ENCODE measurements around the gene TUBB4A. TPM values are rescaled to one million over a fixed set of nuclear protein-coding genes. Genes with fewer than 3 reads are reported as not detected.
"Not testable (repeated sequence)": the region's sequence is repeated elsewhere in the genome, so short reads cannot be mapped to it uniquely, and the experiment has no call there.

TUBB4A gene
- total RNA-seq, result 1.2 and 4.4 TPM in 2 replicates
- polyA plus RNA-seq, result 7.3 and 7.9 TPM in 2 replicates

DNA sequence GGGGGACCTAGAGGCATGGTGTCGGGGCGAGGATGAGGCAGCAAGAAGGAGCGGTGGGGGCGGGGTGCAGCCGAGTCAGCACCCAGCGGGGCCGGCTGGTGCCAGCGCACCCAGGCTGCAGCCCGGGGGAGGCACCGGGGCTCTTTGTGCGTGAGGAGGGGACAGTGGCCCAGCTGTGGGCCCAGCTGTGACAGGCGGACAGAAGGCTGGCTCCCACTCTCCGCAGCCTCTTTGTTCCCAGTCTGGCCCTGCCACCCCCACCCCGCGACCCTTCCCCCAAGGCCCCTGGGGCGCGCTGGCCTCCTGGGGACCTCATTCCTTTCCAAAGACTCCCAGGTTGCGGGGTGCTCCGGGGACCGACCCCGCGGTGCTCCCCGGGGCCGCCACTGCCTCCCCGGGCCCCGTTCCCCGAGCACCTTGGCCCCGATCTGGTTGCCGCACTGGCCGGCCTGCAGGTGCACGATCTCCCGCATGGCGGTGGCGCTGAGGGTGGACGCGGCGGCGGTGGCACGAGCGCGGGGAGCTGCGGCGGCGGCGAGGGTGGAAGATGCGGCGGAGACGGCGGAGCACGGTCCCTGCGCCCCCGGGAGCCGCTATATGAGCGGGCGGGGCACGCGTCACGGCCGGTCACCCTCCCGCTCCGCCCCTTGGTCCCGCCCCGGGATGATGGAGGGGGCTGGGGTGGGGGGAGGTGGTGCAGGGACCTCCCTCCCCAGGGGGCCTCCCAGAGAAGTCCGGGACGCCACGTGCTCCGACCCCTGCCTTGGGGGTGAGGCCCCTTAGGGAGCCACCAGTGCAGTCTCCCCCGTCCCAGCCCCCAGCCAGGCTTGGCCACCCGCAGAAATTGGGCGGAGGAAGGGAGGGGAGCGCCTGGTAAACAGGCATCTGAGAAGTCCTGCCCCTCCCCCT is at the start of gene TUBB4A:
Gene TUBB4A (minus strand): TSS at position 570 of the 909 bp plus-strand sequence. CDS start 97 bp downstream, at position 473.
- peak within 1 kb of the TSS; percentile 95 for H3K4me2 ChIP-seq

DNA sequence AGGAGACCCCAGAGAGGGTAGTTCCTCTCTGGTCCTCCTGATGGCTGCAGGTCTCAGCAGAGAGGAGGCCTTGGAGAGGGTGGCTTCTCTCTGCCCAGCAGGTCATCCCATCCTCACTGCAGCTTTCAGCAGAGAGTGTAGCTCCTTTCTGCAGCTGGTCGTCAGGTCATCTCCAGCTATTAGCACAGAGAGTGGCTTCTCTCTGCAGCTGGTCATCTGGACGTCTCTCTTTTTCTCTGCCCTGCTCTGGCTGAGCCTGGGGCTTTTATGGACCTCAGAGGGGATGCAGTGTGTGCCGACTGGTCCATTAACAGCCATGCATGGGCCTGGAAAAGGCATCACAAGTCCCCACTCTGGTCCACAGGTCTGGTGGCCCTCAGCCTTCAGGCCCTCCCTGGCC is 49.0 kb upstream of the TUBB4A start:
- H2AFZ ChIP-seq, result no peak overlapping the region
- DNase-seq (ENCODE audit: low spot score), result no peak
- TF ChIP-seq, protein P1, sequence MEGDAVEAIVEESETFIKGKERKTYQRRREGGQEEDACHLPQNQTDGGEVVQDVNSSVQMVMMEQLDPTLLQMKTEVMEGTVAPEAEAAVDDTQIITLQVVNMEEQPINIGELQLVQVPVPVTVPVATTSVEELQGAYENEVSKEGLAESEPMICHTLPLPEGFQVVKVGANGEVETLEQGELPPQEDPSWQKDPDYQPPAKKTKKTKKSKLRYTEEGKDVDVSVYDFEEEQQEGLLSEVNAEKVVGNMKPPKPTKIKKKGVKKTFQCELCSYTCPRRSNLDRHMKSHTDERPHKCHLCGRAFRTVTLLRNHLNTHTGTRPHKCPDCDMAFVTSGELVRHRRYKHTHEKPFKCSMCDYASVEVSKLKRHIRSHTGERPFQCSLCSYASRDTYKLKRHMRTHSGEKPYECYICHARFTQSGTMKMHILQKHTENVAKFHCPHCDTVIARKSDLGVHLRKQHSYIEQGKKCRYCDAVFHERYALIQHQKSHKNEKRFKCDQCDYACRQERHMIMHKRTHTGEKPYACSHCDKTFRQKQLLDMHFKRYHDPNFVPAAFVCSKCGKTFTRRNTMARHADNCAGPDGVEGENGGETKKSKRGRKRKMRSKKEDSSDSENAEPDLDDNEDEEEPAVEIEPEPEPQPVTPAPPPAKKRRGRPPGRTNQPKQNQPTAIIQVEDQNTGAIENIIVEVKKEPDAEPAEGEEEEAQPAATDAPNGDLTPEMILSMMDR (IDR thresholded peaks at IDR 0.05; ENCODE audit: poor library complexity), result no peak
- no peak for TF ChIP-seq EZH2 (IDR thresholded peaks at IDR 0.05; ENCODE audit: borderline replicate concordance)
- no peak for TF ChIP-seq EZH2phosphoT487 (IDR thresholded peaks at IDR 0.05; ENCODE audit: low read depth, severe bottlenecking, unreplicated experiment)
- 68% methylated on average over 3 of the region's 3 CpGs for WGBS (ENCODE audit: low lambda C conversion rate, missing lambda C conversion rate)
- H3K27me3 ChIP-seq, result no peaks in the 10 kb centered on the region
- no peak overlapping the region for H3K4me3 ChIP-seq
- H4K20me1 ChIP-seq (ENCODE audit: insufficient read depth, poor library complexity, severe bottlenecking), result no peaks in the 10 kb centered on the region
- H3K9me2 ChIP-seq (replicated peaks; ENCODE audit: insufficient read depth), result no peaks in the 10 kb centered on the region
- H3K4me1 ChIP-seq (ENCODE audit: insufficient read depth), result no peaks in the 10 kb centered on the region
- H3K79me2 ChIP-seq, result no peaks in the 10 kb centered on the region
- H3K27ac ChIP-seq, result no peak overlapping the region
- H3K9me3 ChIP-seq (ENCODE audit: low read depth), result no peaks in the 10 kb centered on the region
- no peak overlapping the region for H3K4me2 ChIP-seq
- H3K36me3 ChIP-seq (replicated peaks; ENCODE audit: insufficient read depth, low read depth), result no peaks in the 10 kb centered on the region

More for the DNA sequence above, at the start of gene TUBB4A:
- WGBS (ENCODE audit: low lambda C conversion rate, missing lambda C conversion rate), result 2% methylated on average over 44 of the region's 71 CpGs
- Histone ChIP-seq H3K27ac (no peak within 1 kb of the TSS), H3K79me2 (no peaks in the 10 kb centered on the region), H2AFZ (peak within 1 kb of the TSS; percentile 66), H4K20me1 (ENCODE audit: insufficient read depth, poor library complexity, severe bottlenecking) (no peaks in the 10 kb centered on the region), H3K4me3 (peak within 1 kb of the TSS; percentile 42), H3K9me3 (ENCODE audit: low read depth) (no peaks in the 10 kb centered on the region), H3K9me2 (replicated peaks; ENCODE audit: insufficient read depth) (no peaks in the 10 kb centered on the region), H3K27me3 (peaks cover 23% of the 10 kb centered on the region), H3K4me1 (ENCODE audit: insufficient read depth) (no peaks in the 10 kb centered on the region), H3K36me3 (replicated peaks; ENCODE audit: insufficient read depth, low read depth) (no peaks in the 10 kb centered on the region)
- TF ChIP-seq EZH2 (IDR thresholded peaks at IDR 0.05; ENCODE audit: borderline replicate concordance) (peak; percentile 67), EZH2phosphoT487 (IDR thresholded peaks at IDR 0.05; ENCODE audit: low read depth, severe bottlenecking, unreplicated experiment) (no peak)
- TF ChIP-seq, protein P1 (IDR thresholded peaks at IDR 0.05; ENCODE audit: poor library complexity), result no peak
- peak; percentile 32 for DNase-seq (ENCODE audit: low spot score)

DNA sequence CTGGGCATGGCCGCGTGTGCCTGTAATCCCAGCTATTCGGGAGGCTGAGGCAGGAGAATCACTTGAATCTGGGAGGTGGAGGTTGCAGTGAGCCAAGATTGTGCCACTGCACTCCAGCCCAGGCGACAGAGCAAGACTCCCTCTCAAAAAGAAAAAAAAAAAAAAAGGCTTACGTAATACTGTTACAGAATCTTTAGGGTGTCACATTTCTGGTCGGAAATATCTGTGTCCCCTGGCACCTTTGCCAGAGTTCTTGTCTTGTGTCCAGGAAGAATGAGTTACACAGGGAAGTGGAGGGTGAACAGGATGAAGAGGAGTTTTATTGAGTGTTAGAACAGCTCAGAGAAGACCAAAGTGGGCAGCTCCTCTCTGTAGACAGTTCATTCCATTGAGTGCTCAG is 48.6 kb upstream of the TUBB4A start:
- not testable (repeated sequence) for H3K79me2 ChIP-seq; H3K9me3 ChIP-seq (ENCODE audit: low read depth); H3K27me3 ChIP-seq; H3K4me3 ChIP-seq; H2AFZ ChIP-seq; H3K4me2 ChIP-seq; DNase-seq (ENCODE audit: low spot score); H3K4me1 ChIP-seq (ENCODE audit: insufficient read depth); H3K36me3 ChIP-seq (replicated peaks; ENCODE audit: insufficient read depth, low read depth); H3K27ac ChIP-seq; H3K9me2 ChIP-seq (replicated peaks; ENCODE audit: insufficient read depth); H4K20me1 ChIP-seq (ENCODE audit: insufficient read depth, poor library complexity, severe bottlenecking)
- 72% methylated on average over 6 of the region's 6 CpGs for WGBS (ENCODE audit: low lambda C conversion rate, missing lambda C conversion rate)

DNA sequence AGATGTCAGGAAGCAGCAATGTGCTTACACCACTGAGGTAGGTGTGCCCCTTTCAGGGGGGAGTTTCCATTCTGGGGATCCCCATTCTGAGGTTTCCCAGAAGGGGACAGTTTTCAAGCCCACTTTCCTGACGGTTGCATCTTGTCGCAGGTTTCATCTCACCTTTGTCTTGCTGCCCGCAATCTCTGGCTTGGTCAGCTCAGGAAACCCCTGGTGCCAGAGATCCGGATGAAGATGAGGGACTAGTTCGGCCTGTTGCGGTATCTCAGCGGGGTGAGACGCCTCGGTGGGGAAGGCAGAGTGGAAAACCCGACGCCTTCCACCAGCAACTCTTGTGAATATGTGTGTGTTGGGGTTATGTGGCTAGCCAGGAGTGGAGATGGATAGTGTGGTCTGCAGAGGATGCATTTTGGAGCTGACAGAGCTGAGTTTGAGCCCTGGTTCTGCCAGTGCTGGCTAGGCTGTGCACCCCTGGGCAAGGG is 41.8 kb upstream of the TUBB4A start:
- WGBS (ENCODE audit: low lambda C conversion rate, missing lambda C conversion rate), result 80% methylated on average over 11 of the region's 11 CpGs

More for the DNA sequence above, 41.8 kb upstream of the TUBB4A start:
- H3K4me3 ChIP-seq, result no peak overlapping the region
- no peaks in the 10 kb centered on the region for H3K9me3 ChIP-seq (ENCODE audit: low read depth)
- no peaks in the 10 kb centered on the region for H3K36me3 ChIP-seq (replicated peaks; ENCODE audit: insufficient read depth, low read depth)
- TF ChIP-seq EZH2phosphoT487 (IDR thresholded peaks at IDR 0.05; ENCODE audit: low read depth, severe bottlenecking, unreplicated experiment) (no peak), EZH2 (IDR thresholded peaks at IDR 0.05; ENCODE audit: borderline replicate concordance) (no peak)
- TF ChIP-seq, protein P1 (IDR thresholded peaks at IDR 0.05; ENCODE audit: poor library complexity), result no peak
- H3K9me2 ChIP-seq (replicated peaks; ENCODE audit: insufficient read depth), result no peaks in the 10 kb centered on the region
- H4K20me1 ChIP-seq (ENCODE audit: insufficient read depth, poor library complexity, severe bottlenecking), result no peaks in the 10 kb centered on the region
- no peaks in the 10 kb centered on the region for H3K4me1 ChIP-seq (ENCODE audit: insufficient read depth)
- H3K4me2 ChIP-seq, result no peak overlapping the region
- H2AFZ ChIP-seq, result no peak overlapping the region
- DNase-seq (ENCODE audit: low spot score), result no peak
- H3K27me3 ChIP-seq, result no peaks in the 10 kb centered on the region
- H3K79me2 ChIP-seq, result no peaks in the 10 kb centered on the region
- H3K27ac ChIP-seq, result no peak overlapping the region
